ENCODE measurements around the gene RPGRIP1L. TPM values are rescaled to one million over a fixed set of nuclear protein-coding genes. Genes with fewer than 3 reads are reported as not detected.

RPGRIP1L gene
- total and polyA plus RNA-seq, 2 donors (not counting 1 experiment from before 2014, with no cell fraction given) = 1.0 to 7.1 TPM

DNA sequence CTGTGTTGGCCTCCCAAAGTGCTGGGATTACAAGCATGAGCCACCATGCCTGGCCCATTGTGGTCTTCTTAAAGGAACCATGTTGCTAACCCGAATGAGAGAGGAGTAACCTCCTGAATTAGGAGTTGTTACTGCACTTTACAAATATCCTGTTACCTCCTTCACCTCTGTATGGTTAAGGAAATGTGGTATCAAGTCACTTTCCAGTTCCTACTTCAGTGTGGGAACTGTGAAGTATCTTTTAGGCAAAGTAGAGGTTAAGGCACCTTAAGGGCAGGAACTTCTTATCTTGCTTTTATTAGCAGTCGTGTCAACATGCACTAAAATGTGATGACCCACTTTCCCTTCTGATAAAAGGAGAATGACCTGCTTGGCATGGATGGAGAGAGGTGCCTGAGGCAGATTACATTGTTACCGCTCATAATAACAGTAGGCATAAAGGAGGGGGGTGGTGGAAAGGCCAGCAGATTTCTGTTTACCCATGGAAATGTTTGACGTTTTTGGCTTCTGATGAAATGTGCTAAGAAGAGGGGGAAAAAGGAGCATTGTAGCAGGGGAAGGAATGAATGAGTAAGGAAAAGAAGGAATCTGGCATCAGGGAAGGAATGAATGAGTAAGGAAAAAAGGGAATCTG, 28.8 kb upstream of the RPGRIP1L start:
- Histone ChIP-seq H3K9me3 (ENCODE audit: control extremely low read depth in 1 of 3, control insufficient read depth in 2 of 3, insufficient read depth in 1 of 3, low read length in 2 of 3) (peaks cover 0 to 1% (median 0%) of the 10 kb centered on the region in 3 donors), H3K4me2 (replicated peaks; ENCODE audit: low read depth, low read length, poor library complexity, severe bottlenecking) (no peak overlapping the region), H3K27me3 (replicated peaks in 1 of 4; ENCODE audit: control extremely low read depth in 1 of 4, control insufficient read depth in 3 of 4, insufficient read depth in 4 of 4, low read length in 3 of 4) (no peaks in the 10 kb centered on the region), H2AFZ (ENCODE audit: insufficient read depth, low read depth, low read length, poor library complexity, severe bottlenecking) (no peak overlapping the region), H3K4me1 (ENCODE audit: control insufficient read depth in 2 of 2, insufficient read depth in 2 of 2, low read length in 2 of 2) (no peaks in the 10 kb centered on the region), H3K27ac (ENCODE audit: low read length in 2 of 2) (no peak overlapping the region), H3K9ac (ENCODE audit: low read length) (no peak overlapping the region), H3K79me2 (ENCODE audit: control insufficient read depth, insufficient read depth, low read length) (peaks cover 60% of the 10 kb centered on the region), H3K4me3 (ENCODE audit: control extremely low read depth in 1 of 5, extremely low read depth in 1 of 5, insufficient read depth in 1 of 5, low read depth in 2 of 5, low read length in 4 of 5) (no peak overlapping the region), H3K36me3 (replicated peaks in 1 of 2; ENCODE audit: control extremely low read depth in 1 of 2, control insufficient read depth in 1 of 2, extremely low read depth in 1 of 2, insufficient read depth in 2 of 2, low read length in 1 of 2) (peaks cover 0 to 3% of the 10 kb centered on the region in 2 experiments), H4K20me1 (ENCODE audit: control insufficient read depth, insufficient read depth, low read length, poor library complexity, severe bottlenecking) (peaks cover 34% of the 10 kb centered on the region)
- Mint-ChIP-seq H3K4me3 (no peak overlapping the region), H3K27ac (no peak overlapping the region), H3K4me1 (peaks cover 35% of the 10 kb centered on the region), H3K9me3 (ENCODE audit: insufficient read depth) (no peaks in the 10 kb centered on the region), H3K27me3 (no peaks in the 10 kb centered on the region)
- intact Hi-C loops (cut with micrococcal nuclease) = no loop called here
- ChIA-PET CTCF (no interaction called here), POLR2A (no interaction called here)
- ATAC-seq (ENCODE audit: low read depth) (no peak), DNase-seq (no peak)
- TF ChIP-seq EZH2 (IDR thresholded peaks at IDR 0.05; ENCODE audit: borderline replicate concordance, insufficient read depth, low read depth, low read length, poor library complexity, severe bottlenecking) = no peak
- TF ChIP-seq, protein P1, sequence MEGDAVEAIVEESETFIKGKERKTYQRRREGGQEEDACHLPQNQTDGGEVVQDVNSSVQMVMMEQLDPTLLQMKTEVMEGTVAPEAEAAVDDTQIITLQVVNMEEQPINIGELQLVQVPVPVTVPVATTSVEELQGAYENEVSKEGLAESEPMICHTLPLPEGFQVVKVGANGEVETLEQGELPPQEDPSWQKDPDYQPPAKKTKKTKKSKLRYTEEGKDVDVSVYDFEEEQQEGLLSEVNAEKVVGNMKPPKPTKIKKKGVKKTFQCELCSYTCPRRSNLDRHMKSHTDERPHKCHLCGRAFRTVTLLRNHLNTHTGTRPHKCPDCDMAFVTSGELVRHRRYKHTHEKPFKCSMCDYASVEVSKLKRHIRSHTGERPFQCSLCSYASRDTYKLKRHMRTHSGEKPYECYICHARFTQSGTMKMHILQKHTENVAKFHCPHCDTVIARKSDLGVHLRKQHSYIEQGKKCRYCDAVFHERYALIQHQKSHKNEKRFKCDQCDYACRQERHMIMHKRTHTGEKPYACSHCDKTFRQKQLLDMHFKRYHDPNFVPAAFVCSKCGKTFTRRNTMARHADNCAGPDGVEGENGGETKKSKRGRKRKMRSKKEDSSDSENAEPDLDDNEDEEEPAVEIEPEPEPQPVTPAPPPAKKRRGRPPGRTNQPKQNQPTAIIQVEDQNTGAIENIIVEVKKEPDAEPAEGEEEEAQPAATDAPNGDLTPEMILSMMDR (IDR thresholded peaks at IDR 0.05) = no peak
- 100% methylated on average over 3 of the region's 4 CpGs for WGBS (ENCODE audit: insufficient coverage)

DNA sequence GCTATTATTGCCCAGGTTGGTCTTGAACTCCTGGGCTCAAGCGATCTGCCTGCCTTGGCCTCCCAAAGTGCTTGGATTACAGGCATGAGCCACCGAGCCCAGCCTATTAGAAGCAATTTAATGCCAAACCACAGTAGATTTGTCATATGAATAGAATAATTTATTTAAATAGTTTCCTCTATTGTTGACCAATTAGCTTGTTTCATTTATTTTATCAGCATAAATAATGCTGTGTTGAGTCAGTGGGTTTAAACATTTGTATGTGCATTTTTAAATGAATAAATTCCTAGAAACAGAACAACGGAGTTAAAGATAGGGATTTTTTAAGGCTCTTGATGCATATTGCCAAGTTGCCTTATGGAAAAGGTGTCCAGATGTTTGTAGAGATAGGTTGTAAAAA, 27.0 kb upstream of the RPGRIP1L start:
- no peak overlapping the region for H2AFZ ChIP-seq (ENCODE audit: insufficient read depth, low read depth, low read length, poor library complexity, severe bottlenecking)
- H3K9ac ChIP-seq (ENCODE audit: low read length) = no peak overlapping the region
- no peak for DNase-seq
- peaks cover 0 to 3% of the 10 kb centered on the region in 2 experiments for H3K36me3 ChIP-seq (replicated peaks in 1 of 2; ENCODE audit: control extremely low read depth in 1 of 2, control insufficient read depth in 1 of 2, extremely low read depth in 1 of 2, insufficient read depth in 2 of 2, low read length in 1 of 2)
- 100% methylated on average over 1 of the region's 3 CpGs for WGBS (ENCODE audit: insufficient coverage)
- TF ChIP-seq, protein P1 (IDR thresholded peaks at IDR 0.05) = no peak
- TF ChIP-seq EZH2 (IDR thresholded peaks at IDR 0.05; ENCODE audit: borderline replicate concordance, insufficient read depth, low read depth, low read length, poor library complexity, severe bottlenecking) = no peak
- no peaks in the 10 kb centered on the region for H3K27me3 ChIP-seq (replicated peaks in 1 of 4; ENCODE audit: control extremely low read depth in 1 of 4, control insufficient read depth in 3 of 4, insufficient read depth in 4 of 4, low read length in 3 of 4)
- H3K79me2 ChIP-seq (ENCODE audit: control insufficient read depth, insufficient read depth, low read length) = peaks cover 68% of the 10 kb centered on the region
- H3K27ac ChIP-seq (ENCODE audit: low read length in 2 of 2) = no peak overlapping the region
- intact Hi-C loops (cut with micrococcal nuclease) = no loop called here
- no peak overlapping the region for H3K4me3 ChIP-seq (ENCODE audit: control extremely low read depth in 1 of 5, extremely low read depth in 1 of 5, insufficient read depth in 1 of 5, low read depth in 2 of 5, low read length in 4 of 5)
- Mint-ChIP-seq H3K27ac (no peak overlapping the region), H3K4me3 (no peak overlapping the region), H3K9me3 (ENCODE audit: insufficient read depth) (no peaks in the 10 kb centered on the region), H3K4me1 (peaks cover 46% of the 10 kb centered on the region), H3K27me3 (no peaks in the 10 kb centered on the region)
- peaks cover 4 to 5% of the 10 kb centered on the region in 2 donors for H3K4me1 ChIP-seq (ENCODE audit: control insufficient read depth in 2 of 2, insufficient read depth in 2 of 2, low read length in 2 of 2)
- H3K9me3 ChIP-seq (ENCODE audit: control extremely low read depth in 1 of 3, control insufficient read depth in 2 of 3, insufficient read depth in 1 of 3, low read length in 2 of 3) = peaks cover 0 to 1% (median 0%) of the 10 kb centered on the region in 3 donors
- H3K4me2 ChIP-seq (replicated peaks; ENCODE audit: low read depth, low read length, poor library complexity, severe bottlenecking) = no peak overlapping the region
- POLR2A ChIA-PET = no interaction called here
- ATAC-seq (ENCODE audit: low read depth) = no peak
- H4K20me1 ChIP-seq (ENCODE audit: control insufficient read depth, insufficient read depth, low read length, poor library complexity, severe bottlenecking) = peaks cover 34% of the 10 kb centered on the region
- CTCF ChIA-PET = interaction anchor here (2.4 kb wide), 1 partner anchor 13 kb away, joined by 7 read pairs; no protein-coding TSS in a partner anchor
